Fibroblast of pulmonary artery (primary cell): ENCODE results near the gene NUAK2.
A peak's percentile ranks its signal among the peaks of the same experiment; 100 is the strongest.
"Not testable (repeated sequence)": the region's sequence is repeated elsewhere in the genome, so short reads cannot be mapped to it uniquely, and the experiment has no call there.

ENCODE experiments used
- DNase-seq: peaks from one replicate; pipeline ENCODE4 v3.0.0-alpha.2; 2010; ENCODE audit warnings: low read depth
- H3K4me3 ChIP-seq: replicated peaks from 2 replicates; pipeline ENCODE4 v1.5.1; 2011; ENCODE audit warnings: low read depth, mild to moderate bottlenecking, control low read depth, low read length, moderate library complexity
- TF ChIP-seq, protein P1 (sequence below): IDR thresholded peaks from 2 replicates; pipeline ENCODE4 v1.5.1; 2011; ENCODE audit warnings: mild to moderate bottlenecking, control low read depth, low read length, inconsistent platforms; ENCODE audit errors: missing control alignments

The NUAK2 gene

DNA sequence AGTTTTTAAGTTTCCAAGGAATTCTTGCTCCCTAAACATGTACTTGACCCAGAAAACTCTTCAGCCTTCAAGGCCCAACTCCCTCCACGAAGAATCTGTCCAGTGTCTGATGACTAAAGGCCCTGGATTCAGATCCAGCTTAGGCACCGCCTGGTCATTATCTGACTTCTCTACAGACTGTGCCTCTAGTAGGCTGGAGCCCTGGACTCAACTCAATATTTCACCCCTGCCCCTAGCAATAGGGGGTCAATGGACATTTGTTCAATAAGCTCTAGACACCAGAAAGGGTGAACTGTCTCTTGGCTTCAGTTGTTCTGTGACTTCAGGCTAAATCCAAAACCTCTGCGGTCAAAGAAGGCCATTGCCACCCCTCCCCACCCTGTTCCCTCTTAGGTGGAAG lies 34.5 kb downstream of the NUAK2 start:
- no peak overlapping the region for H3K4me3 ChIP-seq
- TF ChIP-seq, protein P1, sequence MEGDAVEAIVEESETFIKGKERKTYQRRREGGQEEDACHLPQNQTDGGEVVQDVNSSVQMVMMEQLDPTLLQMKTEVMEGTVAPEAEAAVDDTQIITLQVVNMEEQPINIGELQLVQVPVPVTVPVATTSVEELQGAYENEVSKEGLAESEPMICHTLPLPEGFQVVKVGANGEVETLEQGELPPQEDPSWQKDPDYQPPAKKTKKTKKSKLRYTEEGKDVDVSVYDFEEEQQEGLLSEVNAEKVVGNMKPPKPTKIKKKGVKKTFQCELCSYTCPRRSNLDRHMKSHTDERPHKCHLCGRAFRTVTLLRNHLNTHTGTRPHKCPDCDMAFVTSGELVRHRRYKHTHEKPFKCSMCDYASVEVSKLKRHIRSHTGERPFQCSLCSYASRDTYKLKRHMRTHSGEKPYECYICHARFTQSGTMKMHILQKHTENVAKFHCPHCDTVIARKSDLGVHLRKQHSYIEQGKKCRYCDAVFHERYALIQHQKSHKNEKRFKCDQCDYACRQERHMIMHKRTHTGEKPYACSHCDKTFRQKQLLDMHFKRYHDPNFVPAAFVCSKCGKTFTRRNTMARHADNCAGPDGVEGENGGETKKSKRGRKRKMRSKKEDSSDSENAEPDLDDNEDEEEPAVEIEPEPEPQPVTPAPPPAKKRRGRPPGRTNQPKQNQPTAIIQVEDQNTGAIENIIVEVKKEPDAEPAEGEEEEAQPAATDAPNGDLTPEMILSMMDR, result no peak
- no peak for DNase-seq

DNA sequence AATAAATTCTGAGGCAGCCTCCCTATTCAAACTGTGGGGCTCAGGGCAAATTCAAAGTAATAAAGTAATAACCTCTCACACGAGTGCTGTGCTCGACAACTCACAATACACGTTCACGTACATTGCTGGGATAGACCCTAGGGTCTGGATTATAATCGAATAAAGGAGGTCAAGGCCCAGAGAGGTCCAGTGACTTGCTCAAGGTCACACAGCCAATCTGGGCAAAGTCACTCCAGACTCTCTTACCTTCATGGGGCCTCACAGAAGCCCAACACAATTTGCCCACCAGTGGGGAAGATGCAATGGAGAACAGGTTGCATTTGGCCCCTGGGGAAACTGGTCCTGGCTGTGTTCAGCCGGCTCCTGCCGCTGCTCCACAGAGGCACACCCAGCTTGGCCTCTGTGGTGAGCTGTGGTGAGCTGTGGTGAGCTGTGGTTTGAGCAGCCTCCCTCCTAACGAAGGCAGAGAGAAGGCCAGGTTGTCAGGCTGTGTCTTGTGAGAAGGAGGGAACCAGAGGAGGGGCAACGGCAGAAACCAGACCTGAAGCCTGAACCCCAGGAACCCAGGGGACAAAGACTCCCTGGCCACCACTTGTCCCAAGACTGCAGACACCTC lies 35.1 kb downstream of the NUAK2 start:
- DNase-seq, result no peak
- TF ChIP-seq, protein P1, result no peak
- no peak overlapping the region for H3K4me3 ChIP-seq

DNA sequence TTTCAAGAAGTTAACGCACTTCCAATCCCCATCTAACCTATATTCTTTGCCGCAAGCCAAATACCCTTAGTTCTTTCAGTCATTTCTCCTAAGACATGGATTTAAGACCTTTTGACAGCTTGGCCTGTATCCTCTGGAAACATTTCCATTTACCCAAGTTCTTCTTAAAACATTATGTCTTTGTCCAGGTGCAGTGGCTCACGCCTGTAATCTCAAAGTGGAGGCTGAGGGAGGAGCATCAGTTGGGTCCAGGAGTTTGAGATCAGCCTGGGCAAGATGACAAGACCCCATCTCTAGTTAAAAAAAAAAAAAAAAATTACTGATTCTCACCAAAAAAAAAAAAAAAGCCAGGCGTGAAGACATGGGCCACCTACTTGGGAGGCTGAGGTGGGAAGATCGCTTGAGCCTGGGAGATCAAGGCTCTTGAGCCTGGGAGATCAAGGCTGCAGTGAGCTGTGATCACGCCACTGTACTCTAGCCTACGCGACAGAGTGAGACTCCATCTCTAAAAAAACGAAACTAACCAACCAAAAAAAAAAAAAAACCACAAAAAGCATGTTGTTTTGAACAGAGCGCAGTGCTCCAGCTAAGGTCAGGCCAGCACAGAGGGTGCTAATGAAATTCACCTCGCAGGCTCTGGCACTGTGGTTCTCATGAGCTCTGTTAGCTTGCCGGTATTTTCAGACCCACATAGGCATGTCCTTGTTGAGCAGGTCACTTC lies 36.0 kb downstream of the NUAK2 start:
- TF ChIP-seq, protein P1, result no peak
- DNase-seq, result no peak

DNA sequence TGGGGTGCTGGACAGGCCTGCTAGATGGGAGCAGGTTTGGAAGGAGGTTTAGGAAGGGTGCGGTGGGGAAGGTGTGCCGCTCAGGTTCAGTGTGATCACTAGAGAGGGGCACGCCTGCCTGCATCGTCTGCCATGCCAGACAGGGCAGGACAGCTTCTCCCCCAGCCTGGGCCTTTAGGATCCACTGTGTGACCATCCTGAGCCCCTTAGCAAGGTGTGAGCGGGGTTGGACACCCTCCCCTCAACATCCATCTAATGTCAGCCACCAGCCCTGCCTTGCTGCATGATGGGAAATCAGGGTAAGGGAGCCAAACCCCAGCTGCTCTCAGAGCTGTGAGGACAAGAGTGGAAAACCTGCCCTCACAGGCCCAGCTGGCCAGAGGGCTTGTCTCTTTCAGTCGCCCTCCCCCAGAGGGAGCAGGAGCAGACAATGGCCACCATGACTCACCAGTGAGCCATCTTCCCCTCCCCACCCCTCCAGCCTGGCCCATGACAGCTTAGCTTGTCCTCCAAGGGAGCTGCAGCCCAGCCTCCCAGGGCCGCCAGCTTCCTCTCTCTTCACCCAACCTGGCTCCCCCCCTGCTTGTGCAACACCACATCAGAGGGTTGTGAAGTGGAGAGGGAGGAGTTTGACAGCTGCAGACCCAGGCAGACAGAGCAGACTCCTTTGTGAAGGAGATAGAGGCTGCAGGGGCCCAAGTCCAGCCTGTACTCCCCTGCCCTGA lies 37.0 kb downstream of the NUAK2 start:
- H3K4me3 ChIP-seq, result no peak overlapping the region

More for the DNA sequence above, 36.0 kb downstream of the NUAK2 start:
- no peak overlapping the region for H3K4me3 ChIP-seq

DNA sequence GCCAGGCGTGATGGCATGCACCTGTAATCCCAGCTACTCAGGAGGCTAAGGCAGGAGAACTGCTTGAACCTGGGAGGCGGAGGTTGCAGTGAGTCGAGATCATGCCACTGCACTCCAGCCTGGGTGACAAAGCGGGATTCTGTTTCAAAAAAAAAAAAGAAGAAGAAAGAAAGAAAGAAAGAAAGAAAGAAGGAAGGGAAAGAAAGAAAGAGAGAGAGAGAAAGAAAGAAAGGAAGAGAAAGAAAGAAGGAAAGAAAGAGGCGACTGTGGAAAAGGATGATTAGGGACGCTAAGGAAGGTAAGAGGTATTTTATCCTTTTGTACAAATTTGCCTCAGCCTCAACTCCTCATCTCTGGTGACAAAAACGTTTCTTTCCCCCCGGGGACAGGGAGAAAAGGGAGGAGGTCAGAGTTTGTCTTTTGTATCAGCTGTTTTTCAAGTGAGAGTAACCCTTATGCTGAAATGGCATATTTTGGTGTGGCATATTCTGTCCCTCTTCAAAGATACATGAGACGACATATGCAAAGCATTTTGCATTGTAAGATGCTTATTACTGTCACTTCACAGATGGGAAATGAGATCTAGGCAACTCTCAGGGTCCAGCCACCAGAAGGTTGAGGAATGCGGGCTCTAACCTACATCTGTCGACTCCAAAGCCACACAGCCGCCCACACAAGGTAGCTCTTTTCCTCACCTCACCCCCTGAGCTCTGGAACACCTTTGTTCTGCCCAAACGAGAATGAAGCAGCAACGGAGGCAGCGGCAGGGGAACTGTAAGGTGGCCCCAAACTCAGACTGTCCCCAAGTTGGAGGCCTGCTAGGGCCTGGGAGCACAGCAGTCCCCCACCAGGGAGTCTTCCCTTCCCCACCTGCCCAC lies 38.0 kb downstream of the NUAK2 start:
- TF ChIP-seq, protein P1, result no peak
- no peak for DNase-seq
- no peak overlapping the region for H3K4me3 ChIP-seq

More for the DNA sequence above, 37.0 kb downstream of the NUAK2 start:
- TF ChIP-seq, protein P1, result no peak
- peak; percentile 99 for DNase-seq

DNA sequence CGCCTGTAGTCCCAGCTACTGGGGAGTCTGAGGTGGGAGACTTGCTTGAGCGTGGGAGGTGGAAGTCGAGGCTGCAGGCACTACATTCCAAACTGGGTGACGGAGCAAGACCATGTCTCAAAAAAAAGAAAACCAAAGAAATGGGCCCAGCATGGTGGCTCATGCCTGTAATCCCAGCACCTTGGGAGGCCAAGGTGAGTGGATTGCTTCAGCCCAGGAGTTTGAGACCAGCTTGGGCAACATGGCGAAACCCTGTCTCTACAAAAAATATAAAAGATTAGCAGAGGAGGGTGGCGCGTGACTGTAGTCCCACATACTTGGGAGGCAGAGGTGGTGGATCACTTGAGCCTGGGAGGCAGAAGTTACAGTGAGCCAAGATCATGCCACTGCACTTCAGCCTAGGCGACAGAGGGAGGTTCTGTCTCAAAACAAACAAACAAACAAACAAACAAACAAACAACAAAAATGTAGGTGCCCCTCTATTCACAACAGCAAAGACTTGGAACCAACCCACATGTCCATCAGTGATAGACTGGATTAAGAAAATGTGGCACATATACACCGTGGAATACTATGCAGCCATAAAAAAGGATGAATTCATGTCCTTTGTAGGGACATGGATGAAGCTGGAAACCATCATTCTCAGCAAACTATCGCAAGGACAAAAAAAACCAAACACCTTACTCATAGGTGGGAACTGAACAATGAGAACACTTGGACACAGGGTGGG lies 40.7 kb downstream of the NUAK2 start:
- not testable (repeated sequence) for H3K4me3 ChIP-seq, DNase-seq
